ENCODE data around the gene CD82.

The CD82 gene

GRCh38 chr11:44566952-44567875 is 1.8 kb downstream of the CD82 start:
- Histone ChIP-seq H3K27me3 (ENCODE audit: control insufficient read depth, low read length) (peaks cover 28% of the 10 kb centered on the region), H3K4me3 (ENCODE audit: low read length) (no peak overlapping the region), H3K4me2 (ENCODE audit: low read length) (no peak overlapping the region), H3K9me2 (replicated peaks; ENCODE audit: control insufficient read depth, low read length) (no peaks in the 10 kb centered on the region), H3K79me2 (ENCODE audit: control insufficient read depth, low read length) (no peaks in the 10 kb centered on the region), H3K4me1 (ENCODE audit: control insufficient read depth, low read length) (peaks cover 25% of the 10 kb centered on the region), H3K27ac (ENCODE audit: low read depth, low read length) (no peak overlapping the region), H3K9me3 (ENCODE audit: control insufficient read depth, insufficient read depth, low read length) (no peaks in the 10 kb centered on the region), H3K36me3 (ENCODE audit: control insufficient read depth, low read length) (no peaks in the 10 kb centered on the region), H4K20me1 (ENCODE audit: control insufficient read depth, insufficient read depth, low read depth, low read length) (no peaks in the 10 kb centered on the region), H3F3A (ENCODE audit: control insufficient read depth, insufficient read depth) (no peaks in the 10 kb centered on the region)
- TF ChIP-seq CTCF (IDR thresholded peaks at IDR 0.05; ENCODE audit: low read depth, low read length, poor library complexity, severe bottlenecking) = no peak
- no peak for TF ChIP-seq EZH2phosphoT487 (IDR thresholded peaks at IDR 0.05; ENCODE audit: borderline replicate concordance, low read length)

- Histone ChIP-seq H3F3A (ENCODE audit: control insufficient read depth, insufficient read depth) (no peaks in the 10 kb centered on the region), H3K4me1 (ENCODE audit: control insufficient read depth, low read length) (peaks cover 25% of the 10 kb centered on the region), H3K27ac (ENCODE audit: low read depth, low read length) (no peak overlapping the region), H3K9me3 (ENCODE audit: control insufficient read depth, insufficient read depth, low read length) (no peaks in the 10 kb centered on the region), H3K27me3 (ENCODE audit: control insufficient read depth, low read length) (peaks cover 28% of the 10 kb centered on the region), H4K20me1 (ENCODE audit: control insufficient read depth, insufficient read depth, low read depth, low read length) (no peaks in the 10 kb centered on the region), H3K79me2 (ENCODE audit: control insufficient read depth, low read length) (no peaks in the 10 kb centered on the region), H3K4me3 (ENCODE audit: low read length) (no peak overlapping the region), H3K9me2 (replicated peaks; ENCODE audit: control insufficient read depth, low read length) (no peaks in the 10 kb centered on the region), H3K36me3 (ENCODE audit: control insufficient read depth, low read length) (no peaks in the 10 kb centered on the region), H3K4me2 (ENCODE audit: low read length) (no peak overlapping the region)
- no peak for TF ChIP-seq CTCF (IDR thresholded peaks at IDR 0.05; ENCODE audit: low read depth, low read length, poor library complexity, severe bottlenecking)
- no peak for TF ChIP-seq EZH2phosphoT487 (IDR thresholded peaks at IDR 0.05; ENCODE audit: borderline replicate concordance, low read length)
Measured at GRCh38 chr11:44567876-44568256, 2.4 kb downstream of the CD82 start.

GRCh38 chr11:44568331-44568657 is 2.8 kb downstream of the CD82 start:
- Histone ChIP-seq H3K4me3 (ENCODE audit: low read length) (no peak overlapping the region), H4K20me1 (ENCODE audit: control insufficient read depth, insufficient read depth, low read depth, low read length) (no peaks in the 10 kb centered on the region)

More at GRCh38 chr11:44568331-44568657, 2.8 kb downstream of the CD82 start:
- H3K36me3 ChIP-seq (ENCODE audit: control insufficient read depth, low read length) = no peaks in the 10 kb centered on the region
- no peaks in the 10 kb centered on the region for H3F3A ChIP-seq (ENCODE audit: control insufficient read depth, insufficient read depth)
- TF ChIP-seq EZH2phosphoT487 (IDR thresholded peaks at IDR 0.05; ENCODE audit: borderline replicate concordance, low read length) (no peak), CTCF (IDR thresholded peaks at IDR 0.05; ENCODE audit: low read depth, low read length, poor library complexity, severe bottlenecking) (no peak)
- no peaks in the 10 kb centered on the region for H3K9me3 ChIP-seq (ENCODE audit: control insufficient read depth, insufficient read depth, low read length)
- no peaks in the 10 kb centered on the region for H3K79me2 ChIP-seq (ENCODE audit: control insufficient read depth, low read length)
- H3K4me1 ChIP-seq (ENCODE audit: control insufficient read depth, low read length) = peaks cover 25% of the 10 kb centered on the region
- no peak overlapping the region for H3K27ac ChIP-seq (ENCODE audit: low read depth, low read length)
- no peak overlapping the region for H3K4me2 ChIP-seq (ENCODE audit: low read length)
- peaks cover 28% of the 10 kb centered on the region for H3K27me3 ChIP-seq (ENCODE audit: control insufficient read depth, low read length)
- H3K9me2 ChIP-seq (replicated peaks; ENCODE audit: control insufficient read depth, low read length) = no peaks in the 10 kb centered on the region

Measured in DOHH2 (cell line).